ENCODE results near the gene FBXO31.

GRCh38 chr16:87358250-87358649 is 25.3 kb downstream of the FBXO31 start:
- TF ChIP-seq, protein P1, sequence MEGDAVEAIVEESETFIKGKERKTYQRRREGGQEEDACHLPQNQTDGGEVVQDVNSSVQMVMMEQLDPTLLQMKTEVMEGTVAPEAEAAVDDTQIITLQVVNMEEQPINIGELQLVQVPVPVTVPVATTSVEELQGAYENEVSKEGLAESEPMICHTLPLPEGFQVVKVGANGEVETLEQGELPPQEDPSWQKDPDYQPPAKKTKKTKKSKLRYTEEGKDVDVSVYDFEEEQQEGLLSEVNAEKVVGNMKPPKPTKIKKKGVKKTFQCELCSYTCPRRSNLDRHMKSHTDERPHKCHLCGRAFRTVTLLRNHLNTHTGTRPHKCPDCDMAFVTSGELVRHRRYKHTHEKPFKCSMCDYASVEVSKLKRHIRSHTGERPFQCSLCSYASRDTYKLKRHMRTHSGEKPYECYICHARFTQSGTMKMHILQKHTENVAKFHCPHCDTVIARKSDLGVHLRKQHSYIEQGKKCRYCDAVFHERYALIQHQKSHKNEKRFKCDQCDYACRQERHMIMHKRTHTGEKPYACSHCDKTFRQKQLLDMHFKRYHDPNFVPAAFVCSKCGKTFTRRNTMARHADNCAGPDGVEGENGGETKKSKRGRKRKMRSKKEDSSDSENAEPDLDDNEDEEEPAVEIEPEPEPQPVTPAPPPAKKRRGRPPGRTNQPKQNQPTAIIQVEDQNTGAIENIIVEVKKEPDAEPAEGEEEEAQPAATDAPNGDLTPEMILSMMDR (IDR thresholded peaks at IDR 0.05), result no peak
- no peak for TF ChIP-seq POLR2A (IDR thresholded peaks at IDR 0.05)
